OCI-M1 (cell line): Measurements from ENCODE around the gene B4GALT1.

Experiments
- DNase-seq: peaks from one replicate; lab custom pipeline; 2025; lab: John Stamatoyannopoulos, UW

B4GALT1 gene

DNA sequence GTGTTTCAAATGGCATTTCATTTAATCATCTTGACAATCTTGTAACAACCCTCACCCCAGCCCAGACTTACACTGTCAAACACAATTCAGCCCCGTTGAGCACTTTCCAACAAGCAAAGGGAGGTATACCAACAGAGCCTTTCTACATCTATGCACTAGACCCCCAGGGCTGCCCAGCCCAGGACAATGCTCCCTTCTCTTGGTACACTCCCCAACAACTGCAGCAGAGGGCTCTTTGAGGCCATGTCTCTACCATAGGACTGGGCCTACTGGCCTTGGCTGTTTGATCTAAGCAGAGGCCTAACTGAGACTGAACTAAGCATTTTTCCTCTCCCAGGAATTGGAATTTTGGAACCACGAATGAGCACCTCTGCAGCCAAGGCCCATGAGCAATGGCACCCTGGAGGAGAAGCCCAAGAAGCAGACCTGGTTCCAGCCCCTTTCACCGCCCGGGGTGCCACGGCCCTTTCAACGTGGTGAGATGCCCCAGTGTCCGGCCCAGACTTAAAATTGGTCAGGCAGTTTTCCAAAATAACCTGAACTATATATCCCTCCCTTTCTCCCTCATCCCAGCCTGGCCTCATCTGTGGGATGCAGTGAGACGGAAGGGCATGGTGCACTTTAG, 43.6 kb downstream of the B4GALT1 start:
- DNase-seq, result no peak

DNA sequence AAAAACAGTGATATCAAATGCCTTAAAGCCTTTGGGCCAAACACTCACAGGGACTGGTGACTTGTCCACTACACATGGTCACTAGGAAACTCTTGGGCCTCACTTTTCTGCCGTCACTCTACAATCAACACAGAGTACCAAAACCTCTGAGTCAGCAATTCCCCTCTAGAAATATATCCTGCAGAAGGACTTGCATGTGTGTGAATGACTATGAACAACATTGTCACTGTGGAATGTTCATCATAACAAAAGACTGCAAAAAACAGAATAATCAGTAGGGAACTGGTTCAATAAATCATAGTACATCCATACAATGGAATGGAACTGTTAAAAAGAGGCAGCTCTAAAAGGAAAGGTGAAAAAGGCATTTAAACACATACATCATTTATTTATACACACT, 46.5 kb downstream of the B4GALT1 start:
- no peak for DNase-seq

DNA sequence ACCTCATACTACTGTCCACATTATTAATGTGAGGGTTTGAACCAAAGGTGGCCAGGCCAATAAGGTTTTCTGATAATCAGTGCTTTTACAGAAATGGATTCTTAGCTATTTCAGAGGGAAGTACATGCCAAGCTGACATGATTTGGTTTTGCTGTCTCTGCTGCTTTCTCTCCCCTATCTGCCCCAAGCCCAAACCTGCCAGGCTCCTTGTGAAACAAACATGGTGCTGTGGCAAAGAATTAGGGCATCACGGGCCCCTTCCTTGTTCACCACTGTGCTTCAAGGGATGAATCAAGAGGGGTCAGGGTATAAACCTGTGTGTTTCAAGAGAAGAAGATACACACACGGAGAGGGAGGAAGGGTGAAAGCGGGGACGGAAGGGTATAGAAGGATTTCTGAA, 49.3 kb downstream of the B4GALT1 start:
- no peak for DNase-seq

DNA sequence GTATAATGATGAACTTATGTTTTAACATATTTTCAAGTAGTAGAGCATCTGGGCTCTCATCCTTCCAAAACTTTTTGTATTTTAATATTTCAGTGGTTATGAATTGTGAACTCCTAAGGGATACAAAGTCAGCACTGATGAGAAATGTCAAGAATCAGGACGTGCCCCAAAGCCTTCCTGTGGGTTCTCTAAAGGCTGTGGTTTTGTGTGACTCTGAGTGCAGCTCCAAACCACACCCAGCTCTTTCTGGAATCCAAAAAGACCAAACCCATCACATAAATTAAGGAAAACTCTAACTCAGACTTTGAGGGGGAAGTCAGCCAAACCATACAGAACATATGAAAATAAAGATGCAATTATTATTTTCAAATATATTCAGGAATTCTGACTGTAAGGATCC, 49.8 kb downstream of the B4GALT1 start:
- DNase-seq, result peak; percentile 6

DNA sequence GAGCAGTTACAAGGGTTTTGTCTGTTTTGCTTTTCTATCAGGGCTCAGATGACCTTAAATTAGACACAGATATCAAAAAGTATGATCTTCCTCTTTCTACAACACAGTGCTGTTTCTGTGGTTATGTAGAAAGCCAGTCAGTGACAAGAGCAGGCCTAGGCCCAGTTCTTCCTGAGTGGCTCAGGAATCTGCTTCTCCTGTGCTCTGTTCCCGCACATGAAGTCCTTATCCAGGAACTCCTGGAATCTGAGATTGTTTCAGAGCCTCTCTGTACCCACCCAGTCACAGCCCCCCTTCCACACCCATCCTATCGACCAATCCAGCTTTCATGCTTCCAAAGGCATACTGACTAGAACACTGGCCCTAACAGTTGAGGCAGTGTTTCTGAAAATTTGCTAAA, 50.3 kb downstream of the B4GALT1 start:
- DNase-seq, result peak; percentile 28

DNA sequence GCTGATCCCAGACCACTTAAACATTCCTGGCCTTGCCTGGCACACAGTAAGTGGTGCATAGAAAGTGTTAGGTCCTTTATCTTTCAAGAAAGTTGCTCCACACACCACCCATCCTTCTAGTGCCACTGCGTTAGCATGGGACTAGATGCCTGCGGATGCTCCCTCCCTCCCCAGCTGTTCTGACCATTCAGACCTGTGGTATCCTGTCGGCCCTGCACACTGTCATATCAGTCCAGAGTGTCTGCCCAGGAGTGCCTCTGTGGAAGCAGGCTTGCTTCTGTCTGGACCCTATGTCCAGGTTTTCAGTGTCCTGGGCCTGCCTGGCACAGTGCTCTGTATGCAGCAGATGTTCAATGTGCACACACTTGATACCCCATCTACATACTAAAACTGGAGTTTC, 52.4 kb downstream of the B4GALT1 start:
- DNase-seq, result no peak

DNA sequence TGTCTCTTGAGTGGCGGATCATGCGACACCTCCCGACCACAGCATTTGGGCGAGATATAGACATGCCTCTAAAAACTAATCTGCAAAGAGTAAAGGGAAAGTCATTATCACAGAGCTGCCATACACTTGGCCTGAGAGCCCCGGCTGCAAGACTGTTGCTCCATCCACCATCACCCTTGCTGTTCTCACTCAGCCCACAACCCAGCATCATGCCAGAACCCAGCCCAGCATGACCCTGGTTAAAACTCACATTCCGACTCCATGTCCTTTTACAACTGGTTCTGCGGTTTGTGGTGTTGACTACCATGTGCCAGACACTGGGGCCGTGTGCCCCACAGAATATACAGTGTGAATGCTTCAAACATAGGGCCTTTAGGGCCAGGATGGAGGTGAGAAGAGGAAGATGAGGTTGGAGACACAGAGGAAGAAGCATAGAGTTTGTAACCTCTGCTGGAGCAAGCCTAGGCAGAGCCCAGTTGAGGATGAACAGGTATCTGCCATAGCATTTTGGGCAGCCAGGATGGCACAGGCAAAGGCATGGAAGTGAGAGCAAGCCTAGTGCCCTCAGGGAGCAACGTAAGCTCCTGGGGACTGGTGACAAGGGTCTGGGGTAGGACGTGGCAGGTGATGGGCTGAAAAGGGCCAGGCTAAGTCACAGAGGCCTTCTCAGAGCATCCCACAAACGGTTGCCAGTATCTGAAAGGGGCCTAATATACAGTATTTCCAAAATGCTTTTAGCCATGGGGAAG, 53.2 kb downstream of the B4GALT1 start:
- no peak for DNase-seq

DNA sequence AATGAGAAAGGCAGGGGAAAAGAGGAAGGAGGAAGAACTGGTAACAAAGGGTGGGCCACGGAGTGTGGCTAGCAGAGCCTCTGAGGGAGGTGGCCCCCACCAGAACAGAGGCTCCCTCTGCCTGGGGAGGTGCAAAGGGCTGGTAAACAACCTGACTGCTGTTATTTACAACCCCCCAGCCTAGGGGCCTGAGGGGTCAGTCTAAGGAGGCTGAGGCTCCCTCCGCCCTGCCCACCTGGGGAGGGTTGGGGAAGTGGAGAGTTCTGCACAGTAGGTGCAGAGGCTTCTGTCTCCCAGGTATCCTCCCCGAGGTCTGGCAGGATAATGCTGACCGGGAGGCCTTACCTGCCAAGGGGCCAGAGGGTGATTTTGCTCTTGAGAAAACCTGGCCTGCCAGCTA, 55.0 kb downstream of the B4GALT1 start:
- no peak for DNase-seq

DNA sequence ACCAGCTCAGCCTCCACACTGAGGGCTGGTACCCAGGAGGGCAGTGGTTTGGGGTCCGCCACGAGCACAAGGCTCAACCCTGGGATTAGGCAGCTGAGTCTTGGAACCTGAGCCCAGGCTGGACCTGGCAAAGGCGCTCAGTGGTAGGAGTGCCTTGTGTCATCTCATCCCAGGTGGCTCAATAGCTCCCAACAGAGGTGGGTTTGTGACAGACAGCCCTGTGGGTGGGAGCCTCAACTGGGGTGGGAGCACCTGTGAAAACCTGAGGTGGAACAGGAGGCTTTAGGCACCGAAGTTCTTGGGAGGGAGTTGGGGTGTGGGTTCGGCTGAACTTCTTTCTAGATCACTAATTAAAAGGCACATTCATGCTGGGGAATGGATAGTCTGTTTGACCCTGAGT, 55.5 kb downstream of the B4GALT1 start:
- no peak for DNase-seq

DNA sequence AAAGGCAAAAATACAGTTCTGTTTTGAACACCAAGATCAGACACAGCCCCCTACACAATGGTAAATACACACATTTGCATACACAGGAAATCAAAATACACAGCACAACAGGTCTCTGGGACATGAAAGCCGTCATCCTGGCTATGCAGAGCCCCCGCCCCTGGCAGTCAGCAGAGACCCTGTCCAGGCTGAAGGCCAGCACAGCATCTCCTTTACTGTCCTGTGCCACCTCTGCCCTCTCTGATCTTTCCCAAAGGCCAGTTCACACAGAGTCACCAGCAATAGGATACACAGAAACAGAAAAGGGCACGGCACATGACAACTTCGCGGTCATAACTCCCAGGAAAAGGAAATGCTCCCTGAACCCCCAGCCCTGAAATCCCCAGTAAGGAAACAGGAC, 56.5 kb downstream of the B4GALT1 start:
- DNase-seq, result no peak

DNA sequence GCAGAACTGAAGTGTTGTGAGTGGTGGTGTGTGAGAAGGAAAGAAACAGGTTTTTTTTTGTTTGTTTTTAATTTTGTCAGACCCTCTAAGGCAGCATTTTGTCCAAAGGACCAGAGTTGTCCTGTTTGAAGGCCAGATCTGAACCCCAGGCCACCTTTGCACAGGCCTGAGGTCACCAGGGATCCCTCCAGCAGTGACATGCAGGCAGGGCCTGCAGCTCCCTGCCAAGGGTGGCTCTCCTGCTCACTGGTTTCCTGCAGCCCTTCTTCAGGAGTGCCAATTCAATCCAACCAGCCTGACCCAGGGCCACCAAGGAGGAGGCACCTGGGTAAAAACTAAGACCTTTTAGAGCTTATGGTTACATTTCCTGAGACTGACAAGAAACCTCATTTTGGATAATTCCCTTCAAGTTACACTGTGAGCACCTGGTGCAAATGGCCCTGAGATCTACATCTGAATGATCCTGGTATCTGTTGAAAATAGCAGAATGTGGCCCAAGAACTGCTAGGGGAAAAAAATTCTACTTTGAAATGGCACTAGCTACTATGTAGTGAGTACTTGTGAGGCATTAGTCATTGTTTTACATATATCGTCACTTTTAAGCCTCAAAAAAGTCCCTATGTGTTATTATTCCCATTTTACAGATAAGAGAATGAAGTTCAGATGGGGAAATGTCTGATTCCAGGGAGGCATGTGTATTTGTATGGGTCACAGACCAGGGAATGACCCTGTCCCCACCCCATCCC, 57.1 kb downstream of the B4GALT1 start:
- DNase-seq, result no peak

DNA sequence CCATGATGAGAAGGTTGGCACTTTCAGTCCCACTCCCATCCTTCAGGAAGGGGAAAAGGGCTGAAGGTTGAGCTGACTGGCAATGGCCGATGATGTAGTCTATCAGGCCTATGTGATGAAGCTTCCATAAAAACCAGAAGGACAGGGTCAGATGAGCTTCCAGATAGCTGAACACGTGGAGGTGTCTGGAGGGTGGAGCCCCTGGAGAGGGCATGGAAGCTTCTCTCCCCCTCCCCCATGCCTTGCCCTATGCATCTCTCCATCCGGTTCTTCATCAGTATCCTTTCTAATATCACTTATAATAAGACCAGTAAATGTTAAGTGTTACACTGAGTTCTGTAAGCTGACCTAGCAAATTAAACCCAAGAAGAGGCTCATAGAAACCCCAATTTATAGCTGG, 58.0 kb downstream of the B4GALT1 start:
- no peak for DNase-seq

DNA sequence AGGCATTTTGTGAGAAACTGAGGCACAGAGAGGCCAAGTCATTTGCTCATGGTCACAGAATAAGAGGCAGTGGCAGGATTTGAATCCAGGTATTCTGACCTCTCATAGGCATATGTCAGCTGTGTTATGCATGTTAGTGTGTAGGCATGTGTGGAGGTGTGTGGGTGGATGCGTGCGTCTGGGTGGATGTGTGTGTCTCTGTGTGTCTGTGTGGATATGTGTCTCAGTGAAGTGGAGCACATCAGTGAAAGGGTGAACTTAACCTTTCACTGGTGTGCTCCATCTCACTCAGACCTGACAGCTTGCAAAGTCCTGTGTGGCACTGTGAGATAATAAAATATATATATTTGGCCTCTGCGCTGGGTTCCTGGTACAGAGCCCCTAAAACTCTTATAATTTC, 58.7 kb downstream of the B4GALT1 start:
- no peak for DNase-seq

DNA sequence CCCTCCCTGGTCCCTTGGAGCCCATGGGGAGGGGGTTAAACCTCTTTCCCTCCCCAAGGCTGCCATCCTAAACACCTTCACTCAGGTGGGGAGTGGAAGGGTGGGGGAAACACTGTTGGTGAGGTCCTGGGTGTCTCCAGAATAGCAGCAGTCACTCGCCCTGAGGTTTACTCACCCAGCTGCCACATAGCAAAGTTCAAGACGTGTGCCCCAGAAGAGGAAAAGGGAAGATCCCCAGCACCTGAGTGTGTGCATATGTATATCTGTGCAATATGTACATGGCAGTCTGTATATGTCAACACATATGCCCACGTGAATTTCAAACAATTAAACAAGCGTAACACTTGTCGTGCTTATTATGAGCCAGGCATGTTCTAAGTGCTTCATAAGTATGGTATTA, 59.4 kb downstream of the B4GALT1 start:
- no peak for DNase-seq

DNA sequence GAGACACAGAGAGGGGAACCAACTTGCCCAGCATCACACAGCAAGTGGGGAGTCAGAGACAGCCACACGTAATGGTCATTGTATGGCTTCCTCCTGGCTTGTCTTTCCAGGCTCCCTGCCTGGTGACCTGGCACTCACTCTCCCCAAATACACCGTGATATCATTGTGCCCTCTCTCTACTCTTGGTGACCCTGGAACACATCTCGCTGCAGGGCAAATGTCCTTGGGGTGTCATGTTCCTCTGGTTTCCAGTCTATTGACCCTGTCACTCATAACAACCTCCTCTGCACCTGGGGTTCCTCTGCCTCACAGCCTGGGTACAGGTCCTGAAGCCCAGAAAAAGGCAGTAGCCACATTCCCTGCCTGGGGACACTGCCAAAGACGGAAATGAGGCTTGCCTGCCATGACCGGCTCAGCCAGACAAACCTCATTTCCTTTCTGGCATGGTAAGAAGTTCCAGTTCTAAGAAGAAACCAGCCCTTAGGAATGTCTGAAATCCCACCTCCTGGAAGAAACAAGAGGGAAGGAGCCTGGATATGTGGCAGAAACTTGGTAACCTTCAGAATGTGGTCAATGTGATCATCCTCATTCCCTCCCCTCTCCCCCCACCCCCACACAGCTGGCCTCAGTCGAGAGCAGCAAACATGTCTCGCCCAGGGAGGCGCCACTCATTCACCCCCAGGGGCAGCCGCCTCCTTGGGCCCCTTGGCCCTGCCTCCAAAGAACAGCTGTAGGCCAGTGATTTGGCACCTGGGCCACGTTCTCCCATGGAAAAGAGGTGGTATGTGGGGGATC, 60.1 kb downstream of the B4GALT1 start:
- no peak for DNase-seq

DNA sequence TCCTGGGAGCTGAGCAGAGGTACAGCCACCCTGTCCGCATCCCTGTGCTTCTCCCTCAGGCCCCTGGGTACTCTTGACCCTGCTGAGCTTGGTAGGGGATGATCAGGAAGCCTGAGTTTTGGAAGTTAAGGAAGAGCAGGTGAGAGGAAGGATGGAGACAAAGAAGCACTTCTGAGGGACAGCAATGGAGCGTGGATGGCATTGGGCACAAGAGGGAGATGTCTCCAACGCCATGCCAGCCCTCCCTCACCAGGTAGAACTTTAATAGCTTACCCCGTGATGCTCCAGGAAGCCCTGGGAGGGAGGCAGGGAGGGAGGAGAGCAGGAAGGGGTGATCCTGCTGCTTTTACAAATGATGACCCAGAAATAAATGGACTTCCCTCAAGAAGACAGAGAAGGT, 60.8 kb downstream of the B4GALT1 start:
- no peak for DNase-seq

DNA sequence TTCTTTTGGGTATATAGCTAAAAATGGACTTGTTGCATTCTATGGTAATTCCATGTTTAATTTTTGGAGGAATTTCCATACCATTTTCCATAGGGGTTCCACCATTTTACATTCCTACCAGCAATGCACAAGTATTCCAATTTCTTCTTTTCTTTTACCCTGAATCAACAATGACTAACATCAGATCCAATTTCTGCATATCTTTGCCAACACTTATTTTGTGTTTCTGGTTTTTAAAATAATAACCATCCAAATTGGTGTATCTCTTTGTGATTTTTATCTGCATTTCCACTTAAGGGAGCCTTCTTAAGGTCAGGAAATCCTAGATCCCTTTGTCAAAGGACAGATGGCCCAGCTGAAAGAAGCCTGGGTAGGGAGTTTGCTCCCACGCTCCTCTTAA, 61.2 kb downstream of the B4GALT1 start:
- no peak for DNase-seq

DNA sequence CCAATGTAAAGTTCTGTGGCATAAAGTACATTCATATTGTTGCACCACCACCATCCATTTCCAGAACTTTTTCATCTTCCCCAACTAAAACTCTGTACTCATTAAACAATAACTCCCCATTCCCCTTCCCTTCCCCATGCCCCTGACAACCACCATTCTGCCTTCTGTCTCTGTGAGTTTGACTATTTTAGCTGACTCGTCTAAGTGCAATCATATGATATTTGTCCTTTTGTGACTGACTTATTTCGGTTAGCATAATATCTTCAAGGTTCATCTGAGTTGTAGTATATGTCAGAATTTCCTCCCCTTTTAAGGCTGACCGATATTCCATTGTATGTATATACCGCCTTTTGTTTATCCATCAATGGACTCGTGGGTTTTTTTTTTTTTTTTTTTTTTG, 61.6 kb downstream of the B4GALT1 start:
- DNase-seq, result no peak

DNA sequence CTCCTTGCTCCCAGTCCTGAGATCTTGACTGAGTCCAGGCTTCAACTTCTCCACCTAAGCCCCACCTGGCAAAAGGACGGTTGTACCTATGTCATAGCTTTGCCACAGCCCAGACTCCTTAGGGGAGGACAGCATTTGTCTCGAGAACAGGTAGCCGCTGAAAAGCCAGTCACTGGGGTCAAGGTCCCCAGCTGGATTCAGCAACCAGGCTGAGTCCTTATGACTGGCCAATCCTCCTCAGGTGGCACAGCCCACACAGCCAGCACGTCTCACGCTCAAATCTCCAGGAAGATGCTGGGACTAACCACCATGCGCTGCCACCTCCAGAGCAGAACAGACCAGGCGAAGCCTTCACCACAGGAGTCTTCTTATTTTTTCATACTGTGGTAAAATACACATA, 62.7 kb downstream of the B4GALT1 start:
- no peak for DNase-seq

DNA sequence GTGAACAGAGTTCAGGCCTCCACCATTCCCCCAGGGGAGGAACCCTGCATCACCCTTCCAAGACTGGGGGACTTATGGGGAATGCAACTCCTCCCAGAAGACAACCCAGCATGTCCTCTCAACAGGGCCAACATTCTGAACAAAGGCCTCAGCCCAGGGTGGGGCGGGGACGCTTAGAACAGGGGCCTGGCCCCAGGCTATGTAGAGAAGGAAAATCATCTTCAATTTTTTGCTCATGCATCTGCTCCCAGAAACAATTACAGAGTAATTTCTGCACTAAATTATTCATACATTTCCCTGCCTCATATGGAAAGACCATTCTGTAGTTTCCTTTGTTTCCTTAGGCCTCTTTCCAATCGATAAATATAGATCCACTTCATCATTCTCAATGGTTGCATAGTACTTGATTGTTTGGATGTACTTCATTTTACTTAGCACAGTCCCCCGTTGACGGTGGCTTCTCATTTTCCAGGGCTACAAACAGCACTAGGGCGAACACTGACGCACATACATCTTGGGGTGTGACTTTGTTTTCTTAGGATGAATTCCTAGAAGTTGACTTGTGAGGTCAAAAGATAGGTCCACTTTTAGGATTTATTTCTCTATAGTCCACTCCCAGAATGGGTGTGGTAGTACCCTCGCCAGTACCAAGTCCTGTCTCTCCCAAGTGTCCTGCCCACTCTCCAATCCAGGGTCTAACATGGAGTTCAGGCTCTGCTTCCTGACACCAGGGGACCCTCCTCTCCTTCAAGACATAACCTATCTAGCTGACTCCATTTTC, 63.4 kb downstream of the B4GALT1 start:
- DNase-seq, result no peak

DNA sequence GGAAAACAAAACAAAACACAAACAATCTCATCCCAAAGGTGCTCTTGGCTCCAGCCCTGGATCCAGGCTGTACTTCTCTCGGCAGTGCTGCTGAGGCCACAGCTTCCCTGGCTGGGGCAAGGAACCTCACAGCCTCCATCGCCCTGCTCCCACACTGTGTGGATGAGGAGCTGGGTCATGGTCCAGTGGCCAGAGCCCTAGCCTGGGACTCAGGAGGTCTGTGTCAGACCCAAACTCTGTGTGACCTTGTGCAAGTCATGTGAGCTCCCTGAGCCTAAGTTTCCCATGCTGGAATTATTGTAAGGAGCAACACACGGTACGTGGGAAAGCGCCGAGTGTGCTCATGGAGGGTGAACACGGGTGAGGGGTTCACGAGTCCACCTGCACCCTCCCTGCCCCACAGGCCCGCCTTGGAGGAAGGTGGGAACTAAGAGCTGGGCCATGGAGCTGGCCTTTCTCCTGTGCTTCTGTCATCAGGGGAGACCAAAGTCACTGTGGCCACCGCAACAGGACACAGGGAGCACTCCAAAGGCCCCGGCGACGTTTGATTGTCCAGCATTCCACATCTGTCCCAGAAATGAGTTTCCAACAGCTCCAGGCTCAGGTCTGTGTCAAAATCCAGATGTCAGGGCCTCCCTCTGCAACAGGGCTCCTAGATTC, 64.5 kb downstream of the B4GALT1 start:
- DNase-seq, result no peak
